SK-N-SH treated with all-trans-retinoic acid at 6 μM for 48 hours (cell line): Measurements from ENCODE around the gene SURF6.

Source experiments
- ARNTL ChIP-seq: fragments of 450-650 bp; formaldehyde crosslinking; IDR thresholded peaks from 2 replicates; pipeline ENCODE4 v1.5.0; 2020; ENCODE audit warnings: low read depth, mild to moderate bottlenecking, moderate library complexity, borderline replicate concordance
- CSRNP3 ChIP-seq: fragments of 250-450 bp; sonication (Bioruptor Pico); IDR thresholded peaks from 2 replicates; pipeline ENCODE4 v1.5.1; 2021; ENCODE audit warnings: mild to moderate bottlenecking, moderate library complexity
- GLIS3 ChIP-seq: fragments of 250-450 bp; sonication (Bioruptor Pico); IDR thresholded peaks from 2 replicates; pipeline ENCODE4 v1.5.0; 2020; ENCODE audit warnings: mild to moderate bottlenecking, moderate library complexity
- TSHZ2 ChIP-seq: fragments of 250-450 bp; sonication (Bioruptor Pico); IDR thresholded peaks from 2 replicates; pipeline ENCODE4 v1.5.0; 2020; ENCODE audit warnings: mild to moderate bottlenecking, moderate library complexity
- ZFP3 ChIP-seq: fragments of 250-450 bp; sonication (Bioruptor Pico); IDR thresholded peaks from 2 replicates; pipeline ENCODE4 v1.5.0; 2020; ENCODE audit warnings: mild to moderate bottlenecking, moderate library complexity
- ZFP30 ChIP-seq: fragments of 450-650 bp; formaldehyde crosslinking; IDR thresholded peaks from 2 replicates; pipeline ENCODE4 v1.5.0; 2022; ENCODE audit warnings: mild to moderate bottlenecking, moderate library complexity
- TF ChIP-seq, protein P1 (sequence below): fragments of 250-450 bp; sonication (Bioruptor Pico); IDR thresholded peaks from 2 replicates; pipeline ENCODE4 v1.8.0; 2020; ENCODE audit warnings: mild to moderate bottlenecking, moderate library complexity, borderline replicate concordance

- TF ChIP-seq ZFP30 (no peak), ZFP3 (CRISPR knock-in tag) (no peak), CSRNP3 (no peak), ARNTL (CRISPR knock-in tag) (no peak), TSHZ2 (no peak), GLIS3 (CRISPR knock-in tag) (no peak)
- TF ChIP-seq, protein P1, sequence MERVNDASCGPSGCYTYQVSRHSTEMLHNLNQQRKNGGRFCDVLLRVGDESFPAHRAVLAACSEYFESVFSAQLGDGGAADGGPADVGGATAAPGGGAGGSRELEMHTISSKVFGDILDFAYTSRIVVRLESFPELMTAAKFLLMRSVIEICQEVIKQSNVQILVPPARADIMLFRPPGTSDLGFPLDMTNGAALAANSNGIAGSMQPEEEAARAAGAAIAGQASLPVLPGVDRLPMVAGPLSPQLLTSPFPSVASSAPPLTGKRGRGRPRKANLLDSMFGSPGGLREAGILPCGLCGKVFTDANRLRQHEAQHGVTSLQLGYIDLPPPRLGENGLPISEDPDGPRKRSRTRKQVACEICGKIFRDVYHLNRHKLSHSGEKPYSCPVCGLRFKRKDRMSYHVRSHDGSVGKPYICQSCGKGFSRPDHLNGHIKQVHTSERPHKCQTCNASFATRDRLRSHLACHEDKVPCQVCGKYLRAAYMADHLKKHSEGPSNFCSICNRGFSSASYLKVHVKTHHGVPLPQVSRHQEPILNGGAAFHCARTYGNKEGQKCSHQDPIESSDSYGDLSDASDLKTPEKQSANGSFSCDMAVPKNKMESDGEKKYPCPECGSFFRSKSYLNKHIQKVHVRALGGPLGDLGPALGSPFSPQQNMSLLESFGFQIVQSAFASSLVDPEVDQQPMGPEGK (CRISPR knock-in tag) = no peak
Observed at GRCh38 chr9:133351526-133351907, 15.5 kb upstream of the SURF6 start.
